IMR-90 (cell line): Measurements from ENCODE around the gene TMSB10. TPM values are rescaled to one million over a fixed set of nuclear protein-coding genes. Genes with fewer than 3 reads are reported as not detected.

Experiments used
- ATAC-seq: fragments of 200-7000 bp; cut with Tn5 transposase; 2 replicates; pipeline ENCODE4 v1.9.1; 2020; ENCODE audit warnings: low read depth, mild to moderate bottlenecking, moderate library complexity
- BruUV-seq: library from RNA; stranded (reverse); fragments of 400-500 nt; replicated peaks from 2 replicates; lab custom pipeline; 2021; lab: Mats Ljungman, UMichigan
- CTCF ChIA-PET: fragments of 300-600 bp; formaldehyde crosslinking; extraction: SDS; loops from one replicate; lab custom pipeline; 2021; ENCODE audit warnings: antibody characterized with exemption; lab: Yijun Ruan, JAX
- POLR2A ChIA-PET: fragments of 300-600 bp; sonication (Branson Sonifier 250); formaldehyde crosslinking; loops from one replicate; lab custom pipeline; 2022; ENCODE audit warnings: antibody characterized with exemption; ENCODE audit not compliant: unreplicated experiment; lab: Charles Lee
- DNase-seq: peaks from one replicate; pipeline ENCODE4 v3.0.0; 2013
- H2AFZ ChIP-seq: replicated peaks from 2 replicates; pipeline ENCODE3; 2013; ENCODE audit warnings: low read length, mild to moderate bottlenecking; ENCODE audit not compliant: poor library complexity
- H2AK5ac ChIP-seq: 2 replicates; pipeline ENCODE4 v1.6.1; 2013; ENCODE audit warnings: low read depth, low read length, inconsistent platforms
- H2AK9ac ChIP-seq: replicated peaks from 2 replicates; pipeline ENCODE3; 2013; ENCODE audit warnings: mild to moderate bottlenecking, low read depth, low read length, moderate library complexity; ENCODE audit not compliant: poor library complexity
- H2BK120ac ChIP-seq: 2 replicates; pipeline ENCODE4 v1.6.1; 2013; ENCODE audit warnings: low read depth, low read length, inconsistent platforms
- H2BK15ac ChIP-seq: 3 replicates; pipeline ENCODE4 v1.6.1; 2013; ENCODE audit warnings: low read depth, low read length, inconsistent platforms
- H2BK20ac ChIP-seq: 2 replicates; pipeline ENCODE4 v1.6.1; 2013; ENCODE audit warnings: low read depth, mild to moderate bottlenecking, inconsistent platforms, low read length, moderate library complexity
- H2BK5ac ChIP-seq: 2 replicates; pipeline ENCODE4 v1.6.1; 2013; ENCODE audit warnings: mild to moderate bottlenecking, low read depth, low read length, inconsistent platforms; ENCODE audit not compliant: poor library complexity, severe bottlenecking
- H3K14ac ChIP-seq: replicated peaks from 2 replicates; pipeline ENCODE4 v1.6.1; 2013; ENCODE audit warnings: low read depth, low read length, inconsistent platforms
- H3K18ac ChIP-seq: 2 replicates; pipeline ENCODE4 v1.6.1; 2013; ENCODE audit warnings: low read depth, low read length, control low read depth
- H3K23ac ChIP-seq: 2 replicates; pipeline ENCODE4 v1.6.1; 2013; ENCODE audit warnings: low read depth, low read length, inconsistent platforms
- H3K27ac ChIP-seq: 2 replicates; pipeline ENCODE4 v1.5.1; 2013; ENCODE audit warnings: mild to moderate bottlenecking, control low read depth, low read length; ENCODE audit not compliant: insufficient read depth
- H3K27me3 ChIP-seq: 2 replicates; pipeline ENCODE4 v1.6.1; 2013; ENCODE audit warnings: low read length; ENCODE audit not compliant: control insufficient read depth, insufficient read depth
- H3K36me3 ChIP-seq: 2 replicates; pipeline ENCODE4 v1.6.1; 2013; ENCODE audit warnings: low read length, mixed read lengths; ENCODE audit not compliant: control insufficient read depth, insufficient read depth
- H3K4ac ChIP-seq: 2 replicates; pipeline ENCODE4 v1.6.1; 2013; ENCODE audit warnings: low read depth, low read length, inconsistent platforms
- H3K4me1 ChIP-seq: 2 replicates; pipeline ENCODE4 v1.6.1; 2013; ENCODE audit warnings: low read length, mixed read lengths; ENCODE audit not compliant: control insufficient read depth, insufficient read depth
- H3K4me2 ChIP-seq: 2 replicates; pipeline ENCODE4 v1.6.1; 2013; ENCODE audit warnings: low read depth, mild to moderate bottlenecking, control low read depth, low read length, moderate library complexity
- H3K4me3 ChIP-seq: 2 replicates; pipeline ENCODE4 v1.5.1; 2013; ENCODE audit warnings: low read depth, mild to moderate bottlenecking, control low read depth, low read length, moderate library complexity; ENCODE audit not compliant: insufficient read depth
- H3K56ac ChIP-seq: 2 replicates; pipeline ENCODE4 v1.6.1; 2013; ENCODE audit warnings: low read length, inconsistent platforms; ENCODE audit not compliant: insufficient read depth; ENCODE audit errors: extremely low read depth
- H3K79me1 ChIP-seq, 2 experiments: 2 replicates each; pipeline ENCODE4 v1.6.1; 2013; ENCODE audit warnings: low read length in 2 of 2, inconsistent platforms in 1 of 2, low read depth in 1 of 2
- H3K9ac ChIP-seq: 2 replicates; pipeline ENCODE4 v1.6.1; 2013; ENCODE audit warnings: low read depth, low read length, control low read depth
- H3K9me1 ChIP-seq: 2 replicates; pipeline ENCODE4 v1.6.1; 2013; ENCODE audit warnings: low read length, inconsistent platforms; ENCODE audit not compliant: insufficient read depth
- H3K9me3 ChIP-seq: 2 replicates; pipeline ENCODE4 v1.6.1; 2013; ENCODE audit warnings: low read length; ENCODE audit not compliant: control insufficient read depth, insufficient read depth
- H4K20me1 ChIP-seq: 2 replicates; pipeline ENCODE4 v1.6.1; 2013; ENCODE audit warnings: low read length, inconsistent platforms; ENCODE audit not compliant: insufficient read depth
- H4K5ac ChIP-seq: 2 replicates; pipeline ENCODE4 v1.6.1; 2013; ENCODE audit warnings: mild to moderate bottlenecking, low read depth, low read length, control low read depth
- H4K8ac ChIP-seq, 2 experiments: 2 replicates each; pipeline ENCODE4 v1.6.1; 2013; ENCODE audit warnings: low read depth in 2 of 2, low read length in 2 of 2, control low read depth in 1 of 2, inconsistent platforms in 1 of 2
- H4K91ac ChIP-seq: 2 replicates; pipeline ENCODE4 v1.6.1; 2013; ENCODE audit warnings: low read depth, low read length, inconsistent platforms; ENCODE audit not compliant: insufficient read depth
- BHLHE40 ChIP-seq: fragments of 150-350 bp; IDR thresholded peaks from 2 replicates; pipeline ENCODE4 v1.6.1; 2016; ENCODE audit warnings: mild to moderate bottlenecking, low read depth, low read length
- CHD1 ChIP-seq: IDR thresholded peaks from 2 replicates; pipeline ENCODE4 v1.6.1; 2012; ENCODE audit warnings: low read depth, low read length, improper control_type of control experiment
- CTCF ChIP-seq: conservative IDR thresholded peaks from 2 replicates; pipeline ENCODE4 v1.5.1; 2012; ENCODE audit warnings: mild to moderate bottlenecking, low read depth, low read length, improper control_type of control experiment
- ELK1 ChIP-seq: fragments of 150-350 bp; IDR thresholded peaks from 2 replicates; pipeline ENCODE4 v1.6.1; 2016; ENCODE audit warnings: low read depth, mild to moderate bottlenecking, low read length, moderate library complexity, borderline replicate concordance
- FOS ChIP-seq: fragments of 150-350 bp; IDR thresholded peaks from 2 replicates; pipeline ENCODE4 v1.6.1; 2016; ENCODE audit warnings: low read depth, low read length
- MAFK ChIP-seq: IDR thresholded peaks from 2 replicates; pipeline ENCODE4 v1.6.1; 2012; ENCODE audit warnings: low read depth, low read length, improper control_type of control experiment
- MAZ ChIP-seq: IDR thresholded peaks from 2 replicates; pipeline ENCODE4 v1.6.1; 2012; ENCODE audit warnings: low read depth, mild to moderate bottlenecking, low read length, improper control_type of control experiment, moderate library complexity, borderline replicate concordance
- MXI1 ChIP-seq: IDR thresholded peaks from 2 replicates; pipeline ENCODE4 v1.6.1; 2012; ENCODE audit warnings: low read depth, mild to moderate bottlenecking, low read length, moderate library complexity, borderline replicate concordance
- RCOR1 ChIP-seq: IDR thresholded peaks from 2 replicates; pipeline ENCODE4 v1.6.1; 2012; ENCODE audit warnings: mild to moderate bottlenecking, low read length, improper control_type of control experiment; ENCODE audit not compliant: insufficient replicate concordance
- RFX5 ChIP-seq: IDR thresholded peaks from 2 replicates; pipeline ENCODE4 v1.8.0; 2012; ENCODE audit warnings: low read depth, mild to moderate bottlenecking, low read length, moderate library complexity
- SMC3 ChIP-seq: fragments of 150-350 bp; IDR thresholded peaks from 2 replicates; pipeline ENCODE4 v1.6.1; 2016; ENCODE audit warnings: low read depth, mild to moderate bottlenecking, antibody characterized with exemption, low read length, moderate library complexity
- USF2 ChIP-seq: fragments of 150-350 bp; IDR thresholded peaks from 2 replicates; pipeline ENCODE4 v1.6.1; 2017; ENCODE audit warnings: mild to moderate bottlenecking, antibody characterized with exemption, low read length, low read depth
- WGBS, 2 experiments: methylation state at CpG; one replicate each; pipeline versions ENCODE4 v1.1.5 to v1.1.7; 2013; ENCODE audit warnings: missing lambda C conversion rate in 2 of 2; ENCODE audit not compliant: insufficient read length in 1 of 2; ENCODE audit errors: extremely low coverage in 2 of 2; 5-methylcytosine and 5-hydroxymethylcytosine counted together
- dilution Hi-C: fragments of 300-500 bp; cut with HindIII; formaldehyde crosslinking; loops from one replicate; pipeline ENCODE4 v1.14.3; 2018; ENCODE audit warnings: low sequenced_read_pairs; ENCODE audit not compliant: unreplicated experiment
- in situ Hi-C: fragments of 300-500 bp; cut with MboI; formaldehyde crosslinking; loops from 3 replicates; pipeline ENCODE4 v1.14.3; 2019; ENCODE audit warnings: low sequenced_read_pairs, inconsistent platforms, mixed read lengths
- intact Hi-C: fragments of 100-400 bp; cut with micrococcal nuclease; formaldehyde crosslinking; loops from 2 replicates; pipeline ENCODE4 v1.10.0; 2022
- polyA plus RNA-seq, 3 experiments: library from polyadenylated mRNA; depleted of rRNA; stranded (reverse); fragments of >200 nt; gene quantifications; 2 replicates each; pipeline ENCODE4 v1.2.3, GENCODE V29; 2012; ENCODE audit warnings: low replicate concordance in 1 of 3
- total RNA-seq: library from RNA; depleted of rRNA; stranded (reverse); fragments of >200 nt; gene quantifications from 2 replicates; pipeline ENCODE4 v1.2.3, GENCODE V29; 2012

TMSB10 gene
- total and polyA plus RNA-seq, 2 of the 4 experiments (the other 2 are of a cell fraction) = 3,620 to 5,527 TPM

GRCh38 chr2:84940831-84941412 lies 35.5 kb downstream of the TMSB10 start:
- ChIA-PET CTCF (interaction anchor here (1.2 kb wide), 1 partner anchor 13 kb away, joined by 3 read pairs; no protein-coding TSS in a partner anchor), POLR2A (no interaction called here)
- peaks cover 5% of the 10 kb centered on the region for H3K9me1 ChIP-seq
- TF ChIP-seq CHD1 (no peak), MAZ (no peak), ELK1 (no peak), MXI1 (no peak), RFX5 (no peak), RCOR1 (no peak), MAFK (no peak), CTCF (no peak), USF2 (no peak), FOS (no peak), SMC3 (no peak), BHLHE40 (no peak)
- H3K27me3 ChIP-seq = no peaks in the 10 kb centered on the region
- H3K56ac ChIP-seq = no peak overlapping the region
- H3K9me3 ChIP-seq = no peaks in the 10 kb centered on the region
- H2AK9ac ChIP-seq = no peak overlapping the region
- intact Hi-C loops (no loop called here), dilution Hi-C loops (no loop called here), in situ Hi-C loops (no loop called here)
- no peak overlapping the region for H3K14ac ChIP-seq
- H3K18ac ChIP-seq = no peak overlapping the region
- no peak overlapping the region for H3K23ac ChIP-seq
- peaks cover 0 to 23% of the 10 kb centered on the region in 2 experiments; a peak in 1 of 4 replicates for H3K79me1 ChIP-seq
- no peak overlapping the region for H2BK15ac ChIP-seq
- H4K91ac ChIP-seq = no peak overlapping the region
- no peak overlapping the region for H4K8ac ChIP-seq
- BruUV-seq = no TSS peak
- no peak overlapping the region for H2AK5ac ChIP-seq
- no peak for DNase-seq
- no CpG with 5 or more reads among the region's 3 CpGs for WGBS, 2 experiments
- H3K27ac ChIP-seq = no peak overlapping the region
- H3K4ac ChIP-seq = no peak overlapping the region
- H3K36me3 ChIP-seq = no peaks in the 10 kb centered on the region
- H2BK5ac ChIP-seq = no peak overlapping the region
- no peaks in the 10 kb centered on the region; the same call in 1 of the 2 replicates for H3K4me1 ChIP-seq
- ATAC-seq = no peak
- H4K5ac ChIP-seq = no peak overlapping the region
- H2AFZ ChIP-seq = no peak overlapping the region
- no peak overlapping the region for H3K4me3 ChIP-seq
- no peak overlapping the region for H2BK20ac ChIP-seq
- no peaks in the 10 kb centered on the region for H4K20me1 ChIP-seq
- no peak overlapping the region for H3K9ac ChIP-seq
- no peak overlapping the region for H2BK120ac ChIP-seq
- H3K4me2 ChIP-seq = no peak overlapping the region
